WTC11 (cell line): ENCODE results near the gene ADSL. TPM values are rescaled to one million over a fixed set of nuclear protein-coding genes. Genes with fewer than 3 reads are reported as not detected.
A peak's percentile ranks its signal among the peaks of the same experiment; 100 is the strongest.

Experiments
- ATAC-seq: fragments of 200-7000 bp; cut with Tn5 transposase; 2 replicates; pipeline ENCODE4 v1.10.0; 2021; ENCODE audit warnings: mild to moderate bottlenecking, moderate library complexity
- CTCF ChIA-PET: fragments of 300-600 bp; sonication (Branson Sonifier 250); formaldehyde crosslinking; loops from one replicate; lab custom pipeline; 2021; ENCODE audit warnings: antibody characterized with exemption; lab: Charles Lee
- POLR2A ChIA-PET: fragments of 350-600 bp; sonication (Branson Sonifier 250); formaldehyde crosslinking; loops from one replicate; lab custom pipeline; 2021; ENCODE audit warnings: antibody characterized with exemption; lab: Charles Lee
- DNase-seq: peaks from one replicate; pipeline ENCODE4 v3.0.0; 2021; ENCODE audit warnings: low spot score
- H3K27ac Mint-ChIP-seq: 2 replicates; pipeline ENCODE4 v1.8.0; 2021; ENCODE audit warnings: mixed read lengths
- H3K27me3 Mint-ChIP-seq: 2 replicates; pipeline ENCODE4 v1.8.0; 2021; ENCODE audit warnings: low read depth, mild to moderate bottlenecking, moderate library complexity, mixed read lengths
- H3K36me3 Mint-ChIP-seq: 2 replicates; pipeline ENCODE4 v1.8.0; 2021; ENCODE audit warnings: mixed read lengths
- H3K4me1 Mint-ChIP-seq: 2 replicates; pipeline ENCODE4 v1.8.0; 2022; ENCODE audit warnings: mixed read lengths
- H3K4me3 Mint-ChIP-seq: 2 replicates; pipeline ENCODE4 v1.8.0; 2021; ENCODE audit warnings: mild to moderate bottlenecking, moderate library complexity, mixed read lengths
- H3K9me3 Mint-ChIP-seq: 2 replicates; pipeline ENCODE4 v1.8.0; 2021; ENCODE audit warnings: mixed read lengths
- ATF1 ChIP-seq: sonication (generic); formaldehyde crosslinking; IDR thresholded peaks from 2 replicates; pipeline ENCODE4 v1.8.1; 2023; ENCODE audit warnings: mild to moderate bottlenecking, moderate library complexity, missing genetic modification reagents
- FOXJ3 ChIP-seq: sonication (generic); formaldehyde crosslinking; IDR thresholded peaks from 2 replicates; pipeline ENCODE4 v1.9.0; 2021; ENCODE audit warnings: missing genetic modification reagents, mild to moderate bottlenecking, borderline replicate concordance
- FOXK1 ChIP-seq: sonication (generic); formaldehyde crosslinking; IDR thresholded peaks from 2 replicates; pipeline ENCODE4 v1.8.0; 2022; ENCODE audit warnings: mild to moderate bottlenecking, moderate library complexity, missing genetic modification reagents
- FOXP1 ChIP-seq: sonication (generic); formaldehyde crosslinking; IDR thresholded peaks from 2 replicates; pipeline ENCODE4 v1.8.0; 2022; ENCODE audit warnings: missing genetic modification reagents, mild to moderate bottlenecking, moderate library complexity, borderline replicate concordance
- GRHL2 ChIP-seq: fragments of 250-450 bp; sonication (Bioruptor Pico); IDR thresholded peaks from 2 replicates; pipeline ENCODE4 v1.8.0; 2022; ENCODE audit warnings: mild to moderate bottlenecking, moderate library complexity; ENCODE audit not compliant: insufficient replicate concordance, severe bottlenecking
- MXD4 ChIP-seq: fragments of 250-450 bp; sonication (Bioruptor Pico); IDR thresholded peaks from 2 replicates; pipeline ENCODE4 v1.8.0; 2021; ENCODE audit warnings: mild to moderate bottlenecking, moderate library complexity, borderline replicate concordance
- MYBL2 ChIP-seq: sonication (generic); formaldehyde crosslinking; IDR thresholded peaks from 2 replicates; pipeline ENCODE4 v1.8.1; 2023; ENCODE audit warnings: mild to moderate bottlenecking, moderate library complexity, missing genetic modification reagents
- NR3C1 ChIP-seq: sonication (generic); formaldehyde crosslinking; conservative IDR thresholded peaks from 2 replicates; pipeline ENCODE4 v1.8.1; 2023; ENCODE audit warnings: low read depth, mild to moderate bottlenecking, missing genetic modification reagents
- PRRX2 ChIP-seq: fragments of 250-450 bp; sonication (Bioruptor Pico); IDR thresholded peaks from 2 replicates; pipeline ENCODE4 v1.8.0; 2021; ENCODE audit warnings: mild to moderate bottlenecking
- RORB ChIP-seq: fragments of 250-450 bp; sonication (Bioruptor Pico); IDR thresholded peaks from 2 replicates; pipeline ENCODE4 v1.9.0; 2021; ENCODE audit warnings: mild to moderate bottlenecking
- TEAD4 ChIP-seq: sonication (generic); formaldehyde crosslinking; IDR thresholded peaks from 2 replicates; pipeline ENCODE4 v1.8.0; 2022; ENCODE audit warnings: mild to moderate bottlenecking, missing genetic modification reagents
- TP53 ChIP-seq: sonication (generic); formaldehyde crosslinking; IDR thresholded peaks from 2 replicates; pipeline ENCODE4 v1.8.1; 2023; ENCODE audit warnings: mild to moderate bottlenecking, missing genetic modification reagents
- ZNF138 ChIP-seq: sonication (generic); formaldehyde crosslinking; conservative IDR thresholded peaks from 2 replicates; pipeline ENCODE4 v1.8.1; 2022; ENCODE audit warnings: mild to moderate bottlenecking, moderate library complexity, missing genetic modification reagents
- ZNF263 ChIP-seq: sonication (generic); formaldehyde crosslinking; IDR thresholded peaks from 2 replicates; pipeline ENCODE4 v1.8.1; 2022; ENCODE audit warnings: low read depth, mild to moderate bottlenecking, moderate library complexity, missing genetic modification reagents
- ZNF416 ChIP-seq: fragments of 250-450 bp; sonication (Bioruptor Pico); IDR thresholded peaks from 2 replicates; pipeline ENCODE4 v1.9.0; 2021; ENCODE audit warnings: mild to moderate bottlenecking, inconsistent platforms
- ZNF671 ChIP-seq: fragments of 250-450 bp; sonication (Bioruptor Pico); IDR thresholded peaks from 2 replicates; pipeline ENCODE4 v1.8.0; 2021; ENCODE audit warnings: mild to moderate bottlenecking
- total RNA-seq: library from RNA; stranded (reverse); gene quantifications from 3 replicates; pipeline ENCODE4 v1.2.3, GENCODE V29; 2021
- TF ChIP-seq, protein P1 (sequence below): sonication (generic); formaldehyde crosslinking; IDR thresholded peaks from 2 replicates; pipeline ENCODE4 v1.8.0; 2022; ENCODE audit warnings: mild to moderate bottlenecking, missing genetic modification reagents
- TF ChIP-seq, protein P2 (sequence below): sonication (generic); formaldehyde crosslinking; IDR thresholded peaks from 2 replicates; pipeline ENCODE4 v1.8.1; 2023; ENCODE audit warnings: mild to moderate bottlenecking, missing genetic modification reagents, moderate library complexity
- TF ChIP-seq, protein P3 (sequence below): sonication (generic); formaldehyde crosslinking; IDR thresholded peaks from 2 replicates; pipeline ENCODE4 v1.8.1; 2022; ENCODE audit warnings: mild to moderate bottlenecking, missing genetic modification reagents, moderate library complexity, borderline replicate concordance
- TF ChIP-seq, protein P4 (sequence below): sonication (generic); formaldehyde crosslinking; conservative IDR thresholded peaks from 2 replicates; pipeline ENCODE4 v1.8.1; 2023; ENCODE audit warnings: mild to moderate bottlenecking, low read depth, missing genetic modification reagents, moderate library complexity
- TF ChIP-seq, protein P5 (sequence below): sonication (generic); formaldehyde crosslinking; IDR thresholded peaks from 2 replicates; pipeline ENCODE4 v1.8.0; 2023; ENCODE audit warnings: missing genetic modification reagents, mild to moderate bottlenecking, borderline replicate concordance

Gene ADSL
- total RNA-seq, 1 experiment from 2014 or later = 154 TPM

DNA sequence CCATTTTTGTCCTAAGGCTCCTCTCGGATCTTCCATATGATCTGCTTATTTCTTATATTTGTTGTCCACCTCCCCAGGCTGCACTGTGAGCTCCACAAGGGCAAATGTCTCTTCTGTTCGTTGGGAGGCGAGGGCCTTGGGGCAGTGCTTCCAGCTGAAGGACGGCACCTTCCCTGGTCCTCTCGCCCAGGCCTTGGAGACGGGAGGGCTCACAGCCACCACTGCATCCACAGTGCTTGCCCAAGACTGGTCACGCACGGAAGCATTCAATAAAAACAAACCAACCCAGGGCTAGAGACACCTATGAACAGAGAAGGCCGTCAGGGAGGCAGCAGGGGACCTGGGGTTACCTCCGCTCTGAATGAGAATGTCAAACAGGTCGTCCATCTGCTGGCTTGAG lies 70.3 kb downstream of the ADSL start:
- ATAC-seq (no peak), DNase-seq (no peak)
- H3K27me3 Mint-ChIP-seq = no peaks in the 10 kb centered on the region
- ChIA-PET CTCF (no interaction called here), POLR2A (no interaction called here)
- H3K36me3 Mint-ChIP-seq = peaks cover 17% of the 10 kb centered on the region
- H3K27ac Mint-ChIP-seq = peak overlapping the region; percentile 43; the same call in 1 of the 2 replicates
- H3K4me1 Mint-ChIP-seq = no peaks in the 10 kb centered on the region
- TF ChIP-seq ZNF263 (no peak), FOXK1 (CRISPR knock-in tag) (no peak), ATF1 (CRISPR knock-in tag) (no peak)
- TF ChIP-seq, protein P1, sequence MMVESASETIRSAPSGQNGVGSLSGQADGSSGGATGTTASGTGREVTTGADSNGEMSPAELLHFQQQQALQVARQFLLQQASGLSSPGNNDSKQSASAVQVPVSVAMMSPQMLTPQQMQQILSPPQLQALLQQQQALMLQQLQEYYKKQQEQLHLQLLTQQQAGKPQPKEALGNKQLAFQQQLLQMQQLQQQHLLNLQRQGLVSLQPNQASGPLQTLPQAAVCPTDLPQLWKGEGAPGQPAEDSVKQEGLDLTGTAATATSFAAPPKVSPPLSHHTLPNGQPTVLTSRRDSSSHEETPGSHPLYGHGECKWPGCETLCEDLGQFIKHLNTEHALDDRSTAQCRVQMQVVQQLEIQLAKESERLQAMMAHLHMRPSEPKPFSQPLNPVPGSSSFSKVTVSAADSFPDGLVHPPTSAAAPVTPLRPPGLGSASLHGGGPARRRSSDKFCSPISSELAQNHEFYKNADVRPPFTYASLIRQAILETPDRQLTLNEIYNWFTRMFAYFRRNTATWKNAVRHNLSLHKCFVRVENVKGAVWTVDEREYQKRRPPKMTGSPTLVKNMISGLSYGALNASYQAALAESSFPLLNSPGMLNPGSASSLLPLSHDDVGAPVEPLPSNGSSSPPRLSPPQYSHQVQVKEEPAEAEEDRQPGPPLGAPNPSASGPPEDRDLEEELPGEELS (CRISPR knock-in tag) = no peak
- TF ChIP-seq, protein P2, sequence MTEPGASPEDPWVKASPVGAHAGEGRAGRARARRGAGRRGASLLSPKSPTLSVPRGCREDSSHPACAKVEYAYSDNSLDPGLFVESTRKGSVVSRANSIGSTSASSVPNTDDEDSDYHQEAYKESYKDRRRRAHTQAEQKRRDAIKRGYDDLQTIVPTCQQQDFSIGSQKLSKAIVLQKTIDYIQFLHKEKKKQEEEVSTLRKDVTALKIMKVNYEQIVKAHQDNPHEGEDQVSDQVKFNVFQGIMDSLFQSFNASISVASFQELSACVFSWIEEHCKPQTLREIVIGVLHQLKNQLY (CRISPR knock-in tag) = no peak
- TF ChIP-seq, all 79 proteins: peak for 0
- Mint-ChIP-seq H3K9me3 (no peaks in the 10 kb centered on the region), H3K4me3 (no peak overlapping the region)

DNA sequence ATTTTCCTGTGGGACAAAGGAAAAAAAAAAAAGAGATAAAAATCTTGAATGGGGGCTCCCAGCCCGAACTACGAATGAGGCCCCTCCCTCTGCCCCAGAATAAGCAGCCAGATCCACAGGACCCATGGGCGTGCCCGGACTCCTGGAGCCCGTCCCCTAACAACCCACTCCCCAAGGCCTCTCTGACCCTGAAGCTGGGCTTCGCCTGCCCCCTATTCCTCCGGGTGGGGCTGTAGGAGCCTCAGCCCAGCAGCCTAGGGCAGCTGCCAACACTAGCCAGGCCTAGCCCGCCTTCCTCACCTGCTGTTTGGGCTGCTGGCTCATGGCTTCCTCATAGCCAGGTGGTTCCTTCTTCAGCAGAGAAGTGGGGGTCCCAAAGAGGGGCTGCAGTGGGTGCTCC lies 70.7 kb downstream of the ADSL start:
- no peak overlapping the region for H3K27ac Mint-ChIP-seq
- no peaks in the 10 kb centered on the region for H3K27me3 Mint-ChIP-seq
- POLR2A ChIA-PET = no interaction called here
- ATAC-seq = no peak
- H3K4me1 Mint-ChIP-seq = no peaks in the 10 kb centered on the region
- no peak for TF ChIP-seq GRHL2 (CRISPR knock-in tag)
- no peak for TF ChIP-seq FOXP1 (CRISPR knock-in tag)
- no peak for TF ChIP-seq ZNF671 (CRISPR knock-in tag)
- no peak for TF ChIP-seq RORB (CRISPR knock-in tag)
- TF ChIP-seq, protein P3, sequence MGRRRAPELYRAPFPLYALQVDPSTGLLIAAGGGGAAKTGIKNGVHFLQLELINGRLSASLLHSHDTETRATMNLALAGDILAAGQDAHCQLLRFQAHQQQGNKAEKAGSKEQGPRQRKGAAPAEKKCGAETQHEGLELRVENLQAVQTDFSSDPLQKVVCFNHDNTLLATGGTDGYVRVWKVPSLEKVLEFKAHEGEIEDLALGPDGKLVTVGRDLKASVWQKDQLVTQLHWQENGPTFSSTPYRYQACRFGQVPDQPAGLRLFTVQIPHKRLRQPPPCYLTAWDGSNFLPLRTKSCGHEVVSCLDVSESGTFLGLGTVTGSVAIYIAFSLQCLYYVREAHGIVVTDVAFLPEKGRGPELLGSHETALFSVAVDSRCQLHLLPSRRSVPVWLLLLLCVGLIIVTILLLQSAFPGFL (CRISPR knock-in tag) = no peak
- no peak for TF ChIP-seq PRRX2 (CRISPR knock-in tag)
- TF ChIP-seq, protein P4, sequence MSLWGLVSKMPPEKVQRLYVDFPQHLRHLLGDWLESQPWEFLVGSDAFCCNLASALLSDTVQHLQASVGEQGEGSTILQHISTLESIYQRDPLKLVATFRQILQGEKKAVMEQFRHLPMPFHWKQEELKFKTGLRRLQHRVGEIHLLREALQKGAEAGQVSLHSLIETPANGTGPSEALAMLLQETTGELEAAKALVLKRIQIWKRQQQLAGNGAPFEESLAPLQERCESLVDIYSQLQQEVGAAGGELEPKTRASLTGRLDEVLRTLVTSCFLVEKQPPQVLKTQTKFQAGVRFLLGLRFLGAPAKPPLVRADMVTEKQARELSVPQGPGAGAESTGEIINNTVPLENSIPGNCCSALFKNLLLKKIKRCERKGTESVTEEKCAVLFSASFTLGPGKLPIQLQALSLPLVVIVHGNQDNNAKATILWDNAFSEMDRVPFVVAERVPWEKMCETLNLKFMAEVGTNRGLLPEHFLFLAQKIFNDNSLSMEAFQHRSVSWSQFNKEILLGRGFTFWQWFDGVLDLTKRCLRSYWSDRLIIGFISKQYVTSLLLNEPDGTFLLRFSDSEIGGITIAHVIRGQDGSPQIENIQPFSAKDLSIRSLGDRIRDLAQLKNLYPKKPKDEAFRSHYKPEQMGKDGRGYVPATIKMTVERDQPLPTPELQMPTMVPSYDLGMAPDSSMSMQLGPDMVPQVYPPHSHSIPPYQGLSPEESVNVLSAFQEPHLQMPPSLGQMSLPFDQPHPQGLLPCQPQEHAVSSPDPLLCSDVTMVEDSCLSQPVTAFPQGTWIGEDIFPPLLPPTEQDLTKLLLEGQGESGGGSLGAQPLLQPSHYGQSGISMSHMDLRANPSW (CRISPR knock-in tag) = no peak
- TF ChIP-seq TEAD4 (CRISPR knock-in tag) = no peak
- TF ChIP-seq NR3C1 (CRISPR knock-in tag) = no peak
- no peak for TF ChIP-seq TP53
- no peak for TF ChIP-seq ZNF138 (CRISPR knock-in tag)
- TF ChIP-seq, all 79 proteins: peak for 0
- H3K36me3 Mint-ChIP-seq = peaks cover 17% of the 10 kb centered on the region
- H3K9me3 Mint-ChIP-seq = no peaks in the 10 kb centered on the region
- CTCF ChIA-PET = no interaction called here
- no peak for DNase-seq
- H3K4me3 Mint-ChIP-seq = no peak overlapping the region

DNA sequence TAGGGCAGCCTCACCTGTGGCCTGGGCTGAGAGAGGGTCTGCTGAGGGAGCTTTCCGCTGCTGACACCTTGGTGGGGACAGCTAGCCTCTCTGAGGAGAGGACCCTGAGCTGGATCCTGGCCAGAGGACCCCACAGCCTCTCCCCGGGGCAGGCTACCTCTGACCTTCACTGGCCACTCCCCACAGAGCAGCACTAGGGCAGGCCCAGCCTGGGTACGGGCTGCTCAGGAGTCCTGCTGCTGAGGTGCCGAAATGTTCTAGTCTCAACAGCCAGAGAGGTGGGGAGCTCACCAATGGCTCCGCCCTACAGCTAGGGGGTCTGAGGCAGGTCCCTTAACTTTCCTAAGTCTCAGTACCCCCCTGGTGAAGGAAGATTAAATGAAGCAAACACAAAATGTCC lies 71.6 kb downstream of the ADSL start:
- DNase-seq (no peak), ATAC-seq (no peak)
- POLR2A ChIA-PET = no interaction called here
- H3K27ac Mint-ChIP-seq = no peak overlapping the region
- H3K4me3 Mint-ChIP-seq = no peak overlapping the region
- H3K36me3 Mint-ChIP-seq = peaks cover 14% of the 10 kb centered on the region
- H3K27me3 Mint-ChIP-seq = no peaks in the 10 kb centered on the region
- CTCF ChIA-PET = interaction anchor here (2.4 kb wide), 1 partner anchor 19 kb away, joined by 10 read pairs; no protein-coding TSS in a partner anchor
- no peaks in the 10 kb centered on the region for H3K9me3 Mint-ChIP-seq
- no peaks in the 10 kb centered on the region for H3K4me1 Mint-ChIP-seq
- TF ChIP-seq, protein P5, sequence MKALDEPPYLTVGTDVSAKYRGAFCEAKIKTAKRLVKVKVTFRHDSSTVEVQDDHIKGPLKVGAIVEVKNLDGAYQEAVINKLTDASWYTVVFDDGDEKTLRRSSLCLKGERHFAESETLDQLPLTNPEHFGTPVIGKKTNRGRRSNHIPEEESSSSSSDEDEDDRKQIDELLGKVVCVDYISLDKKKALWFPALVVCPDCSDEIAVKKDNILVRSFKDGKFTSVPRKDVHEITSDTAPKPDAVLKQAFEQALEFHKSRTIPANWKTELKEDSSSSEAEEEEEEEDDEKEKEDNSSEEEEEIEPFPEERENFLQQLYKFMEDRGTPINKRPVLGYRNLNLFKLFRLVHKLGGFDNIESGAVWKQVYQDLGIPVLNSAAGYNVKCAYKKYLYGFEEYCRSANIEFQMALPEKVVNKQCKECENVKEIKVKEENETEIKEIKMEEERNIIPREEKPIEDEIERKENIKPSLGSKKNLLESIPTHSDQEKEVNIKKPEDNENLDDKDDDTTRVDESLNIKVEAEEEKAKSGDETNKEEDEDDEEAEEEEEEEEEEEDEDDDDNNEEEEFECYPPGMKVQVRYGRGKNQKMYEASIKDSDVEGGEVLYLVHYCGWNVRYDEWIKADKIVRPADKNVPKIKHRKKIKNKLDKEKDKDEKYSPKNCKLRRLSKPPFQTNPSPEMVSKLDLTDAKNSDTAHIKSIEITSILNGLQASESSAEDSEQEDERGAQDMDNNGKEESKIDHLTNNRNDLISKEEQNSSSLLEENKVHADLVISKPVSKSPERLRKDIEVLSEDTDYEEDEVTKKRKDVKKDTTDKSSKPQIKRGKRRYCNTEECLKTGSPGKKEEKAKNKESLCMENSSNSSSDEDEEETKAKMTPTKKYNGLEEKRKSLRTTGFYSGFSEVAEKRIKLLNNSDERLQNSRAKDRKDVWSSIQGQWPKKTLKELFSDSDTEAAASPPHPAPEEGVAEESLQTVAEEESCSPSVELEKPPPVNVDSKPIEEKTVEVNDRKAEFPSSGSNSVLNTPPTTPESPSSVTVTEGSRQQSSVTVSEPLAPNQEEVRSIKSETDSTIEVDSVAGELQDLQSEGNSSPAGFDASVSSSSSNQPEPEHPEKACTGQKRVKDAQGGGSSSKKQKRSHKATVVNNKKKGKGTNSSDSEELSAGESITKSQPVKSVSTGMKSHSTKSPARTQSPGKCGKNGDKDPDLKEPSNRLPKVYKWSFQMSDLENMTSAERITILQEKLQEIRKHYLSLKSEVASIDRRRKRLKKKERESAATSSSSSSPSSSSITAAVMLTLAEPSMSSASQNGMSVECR (CRISPR knock-in tag) = no peak
- TF ChIP-seq ZNF416 (CRISPR knock-in tag) (no peak), MXD4 (CRISPR knock-in tag) (no peak), MYBL2 (CRISPR knock-in tag) (no peak), PRRX2 (CRISPR knock-in tag) (no peak), ATF1 (CRISPR knock-in tag) (no peak), FOXP1 (CRISPR knock-in tag) (no peak), FOXJ3 (CRISPR knock-in tag) (no peak)
